ENCODE measurements around the gene ARL5A. TPM values are rescaled to one million over a fixed set of nuclear protein-coding genes. Genes with fewer than 3 reads are reported as not detected.

The ARL5A gene
- total RNA-seq, 2 donors from 2014 or later = 21.3 to 21.4 TPM

DNA sequence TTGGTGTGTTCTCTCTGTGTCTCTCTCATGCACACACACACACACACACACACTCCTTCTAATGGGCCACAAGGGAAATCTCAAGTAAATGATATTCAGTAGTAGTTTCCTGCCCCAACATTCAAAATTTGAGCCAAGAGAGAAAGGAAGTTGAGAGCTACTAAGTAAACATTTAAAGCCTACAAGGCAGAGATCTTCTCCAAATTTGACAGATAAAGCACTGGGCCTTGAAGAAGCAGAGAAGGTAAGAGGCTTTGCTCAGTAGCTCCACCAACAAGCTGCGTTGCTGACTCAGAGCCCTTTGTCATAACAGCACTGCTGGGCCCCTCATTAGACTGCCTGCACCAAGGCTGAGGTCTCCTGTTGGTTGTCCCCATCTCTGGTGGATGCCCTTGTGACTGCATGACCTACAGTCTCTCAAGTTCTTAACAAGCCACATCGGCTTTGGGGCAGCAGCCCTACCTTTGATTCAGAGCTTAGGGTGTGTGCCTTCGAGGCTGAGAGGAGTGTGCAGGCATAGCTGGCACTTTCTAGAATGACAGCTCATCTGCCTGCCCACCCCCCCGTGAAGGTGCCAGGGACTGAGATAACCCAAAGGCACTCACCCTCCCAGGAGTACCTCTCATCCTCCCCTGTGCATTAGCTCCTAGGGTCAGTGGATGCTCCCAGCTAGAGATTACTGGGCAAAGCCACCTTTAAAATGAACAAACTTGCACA, 61.6 kb downstream of the ARL5A start:
- DNase-seq = no peak
- H3K4me3 ChIP-seq = no peak overlapping the region
- 80 to 87% methylated on average over 4 of the region's 4 CpGs for WGBS, 2 donors
- no peaks in the 10 kb centered on the region for H3K36me3 ChIP-seq (replicated peaks in 1 of 2; ENCODE audit: insufficient read depth in 1 of 2, low read depth in 2 of 2)
- TF ChIP-seq POLR2A (IDR thresholded peaks at IDR 0.05) = no peak
- TF ChIP-seq, protein P1, sequence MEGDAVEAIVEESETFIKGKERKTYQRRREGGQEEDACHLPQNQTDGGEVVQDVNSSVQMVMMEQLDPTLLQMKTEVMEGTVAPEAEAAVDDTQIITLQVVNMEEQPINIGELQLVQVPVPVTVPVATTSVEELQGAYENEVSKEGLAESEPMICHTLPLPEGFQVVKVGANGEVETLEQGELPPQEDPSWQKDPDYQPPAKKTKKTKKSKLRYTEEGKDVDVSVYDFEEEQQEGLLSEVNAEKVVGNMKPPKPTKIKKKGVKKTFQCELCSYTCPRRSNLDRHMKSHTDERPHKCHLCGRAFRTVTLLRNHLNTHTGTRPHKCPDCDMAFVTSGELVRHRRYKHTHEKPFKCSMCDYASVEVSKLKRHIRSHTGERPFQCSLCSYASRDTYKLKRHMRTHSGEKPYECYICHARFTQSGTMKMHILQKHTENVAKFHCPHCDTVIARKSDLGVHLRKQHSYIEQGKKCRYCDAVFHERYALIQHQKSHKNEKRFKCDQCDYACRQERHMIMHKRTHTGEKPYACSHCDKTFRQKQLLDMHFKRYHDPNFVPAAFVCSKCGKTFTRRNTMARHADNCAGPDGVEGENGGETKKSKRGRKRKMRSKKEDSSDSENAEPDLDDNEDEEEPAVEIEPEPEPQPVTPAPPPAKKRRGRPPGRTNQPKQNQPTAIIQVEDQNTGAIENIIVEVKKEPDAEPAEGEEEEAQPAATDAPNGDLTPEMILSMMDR (IDR thresholded peaks at IDR 0.05) = no peak
- H3K4me1 ChIP-seq = no peaks in the 10 kb centered on the region
- H3K27me3 ChIP-seq = no peaks in the 10 kb centered on the region
- intact Hi-C loops (cut with DNase I) = no loop called here
- no peaks in the 10 kb centered on the region for H3K9me3 ChIP-seq
- no peak overlapping the region for H3K27ac ChIP-seq
- no peak for ATAC-seq

DNA sequence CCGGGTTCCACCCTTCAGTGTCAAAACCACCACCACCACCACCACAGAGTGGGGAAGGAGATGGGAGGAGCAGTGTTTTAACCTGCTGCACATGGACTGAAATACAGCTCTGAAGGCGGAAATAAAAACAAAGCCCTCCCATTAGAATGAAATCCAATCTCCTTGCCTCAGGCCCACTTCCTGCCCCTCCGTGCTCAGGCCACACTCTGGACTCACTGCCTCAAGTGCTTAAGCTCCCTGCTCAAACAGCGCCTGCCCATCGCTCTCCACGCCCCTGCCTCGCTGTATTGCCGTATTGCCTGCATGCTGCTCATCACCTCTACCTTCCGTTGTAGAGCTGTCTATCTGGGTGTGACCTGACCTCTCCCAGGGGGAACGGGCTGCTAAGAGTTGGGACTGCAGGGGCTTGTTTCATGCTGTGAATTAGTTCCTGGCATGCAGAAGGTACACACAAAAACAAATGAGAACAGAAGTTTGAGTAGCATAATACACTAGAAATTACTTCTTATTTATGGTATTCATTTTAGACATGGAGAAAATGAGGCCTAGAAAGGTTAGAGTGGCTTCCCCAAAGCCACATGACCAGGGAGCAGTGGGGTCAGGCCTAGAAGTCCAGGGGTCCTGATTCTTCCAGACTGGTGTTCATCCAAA, 62.3 kb downstream of the ARL5A start:
- Histone ChIP-seq H3K27ac (no peak overlapping the region), H3K4me3 (no peak overlapping the region), H3K4me1 (no peaks in the 10 kb centered on the region), H3K27me3 (no peaks in the 10 kb centered on the region), H3K9me3 (no peaks in the 10 kb centered on the region), H3K36me3 (replicated peaks in 1 of 2; ENCODE audit: insufficient read depth in 1 of 2, low read depth in 2 of 2) (no peaks in the 10 kb centered on the region)
- intact Hi-C loops (cut with DNase I) = no loop called here
- DNase-seq (no peak), ATAC-seq (no peak)
- TF ChIP-seq, protein P1 (IDR thresholded peaks at IDR 0.05) = no peak
- WGBS, 2 donors = 87 to 89% methylated on average over 10 of the region's 10 CpGs

DNA sequence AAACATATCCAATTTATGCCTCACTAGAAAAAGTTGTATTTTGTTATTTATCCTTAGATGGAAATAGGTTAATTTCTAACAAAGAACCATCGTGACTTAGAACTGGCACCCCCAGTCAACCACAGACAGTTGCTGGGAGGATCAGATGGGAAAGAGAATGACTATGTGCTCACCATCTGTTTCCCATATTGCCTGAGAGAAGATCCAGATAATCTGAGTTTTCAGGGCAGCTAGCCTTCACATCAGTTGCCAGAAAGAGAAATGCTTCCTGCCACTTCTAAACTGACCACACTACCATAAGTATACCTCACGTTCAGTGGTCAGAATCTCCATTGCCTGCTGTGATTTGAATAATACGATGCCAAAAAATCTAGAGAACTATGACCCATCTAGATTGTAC, 65.5 kb downstream of the ARL5A start:
- TF ChIP-seq, protein P1 (IDR thresholded peaks at IDR 0.05) = no peak
- no peak for TF ChIP-seq POLR2A (IDR thresholded peaks at IDR 0.05)
- DNase-seq = no peak
- Histone ChIP-seq H3K36me3 (replicated peaks in 1 of 2; ENCODE audit: insufficient read depth in 1 of 2, low read depth in 2 of 2) (no peaks in the 10 kb centered on the region), H3K27me3 (no peaks in the 10 kb centered on the region), H3K4me1 (peaks cover 8% of the 10 kb centered on the region), H3K9me3 (no peaks in the 10 kb centered on the region), H3K27ac (no peak overlapping the region), H3K4me3 (no peak overlapping the region)
- no peak for ATAC-seq
- 51 to 60% methylated on average over 3 of the region's 3 CpGs for WGBS, 2 donors
- intact Hi-C loops (cut with DNase I) = no loop called here

DNA sequence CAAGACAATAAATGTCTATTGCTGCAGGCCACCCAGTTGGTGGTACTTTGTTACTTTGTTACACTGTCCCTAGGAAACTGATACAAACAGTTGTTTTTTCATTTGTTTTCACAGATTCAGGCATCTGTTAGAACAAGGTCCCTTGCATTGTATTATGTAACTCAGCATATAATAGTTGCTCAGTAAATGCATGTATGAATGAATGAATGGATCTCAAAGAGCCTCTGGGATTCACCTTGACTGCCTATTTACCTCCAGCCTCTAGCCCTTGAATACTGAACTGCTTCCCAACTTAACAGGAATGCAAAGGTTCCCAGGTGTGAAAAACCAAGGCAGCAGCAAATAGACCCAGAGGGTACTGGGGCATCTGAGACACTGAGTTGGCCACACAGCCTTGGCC, 66.5 kb downstream of the ARL5A start:
- intact Hi-C loops (cut with DNase I) = no loop called here

More for the DNA sequence above, 66.5 kb downstream of the ARL5A start:
- H3K4me1 ChIP-seq = peaks cover 10% of the 10 kb centered on the region
- no peak overlapping the region for H3K4me3 ChIP-seq
- H3K27ac ChIP-seq = no peak overlapping the region
- no peaks in the 10 kb centered on the region for H3K27me3 ChIP-seq
- H3K9me3 ChIP-seq = no peaks in the 10 kb centered on the region
- ATAC-seq (no peak), DNase-seq (no peak)
- TF ChIP-seq POLR2A (IDR thresholded peaks at IDR 0.05) = no peak
- TF ChIP-seq, protein P1 (IDR thresholded peaks at IDR 0.05) = no peak
- H3K36me3 ChIP-seq (replicated peaks in 1 of 2; ENCODE audit: insufficient read depth in 1 of 2, low read depth in 2 of 2) = no peaks in the 10 kb centered on the region

Data from body of pancreas (tissue), 4 donors.